VCaP (cell line): ENCODE measurements around the gene GTF2IRD1.
A peak's percentile ranks its signal among the peaks of the same experiment; 100 is the strongest.

ENCODE experiments used
- H3K27ac ChIP-seq: fragments of 450-650 bp; 2 replicates; pipeline ENCODE4 v1.5.1; 2017
- CTCF ChIP-seq: fragments of 450-650 bp; conservative IDR thresholded peaks from 2 replicates; pipeline ENCODE4 v1.5.1; 2017; ENCODE audit warnings: mild to moderate bottlenecking, moderate library complexity

The GTF2IRD1 gene

GRCh38 chr7:74582447-74583039 lies 128.8 kb downstream of the GTF2IRD1 start:
- no peak for TF ChIP-seq CTCF
- no peak overlapping the region for H3K27ac ChIP-seq

GRCh38 chr7:74583630-74584029 lies 129.9 kb downstream of the GTF2IRD1 start:
- H3K27ac ChIP-seq, result no peak overlapping the region
- no peak for TF ChIP-seq CTCF

GRCh38 chr7:74584160-74584954 lies 130.7 kb downstream of the GTF2IRD1 start:
- no peak overlapping the region for H3K27ac ChIP-seq
- peak; percentile 23; the same call in 1 of the 2 replicates for TF ChIP-seq CTCF

GRCh38 chr7:74585844-74586243 lies 132.1 kb downstream of the GTF2IRD1 start:
- H3K27ac ChIP-seq, result no peak overlapping the region
- no peak for TF ChIP-seq CTCF

GRCh38 chr7:74586258-74587175 lies 132.8 kb downstream of the GTF2IRD1 start:
- no peak for TF ChIP-seq CTCF

GRCh38 chr7:74587435-74588126 lies 133.9 kb downstream of the GTF2IRD1 start:
- TF ChIP-seq CTCF, result no peak
- no peak overlapping the region for H3K27ac ChIP-seq

More at GRCh38 chr7:74586258-74587175, 132.8 kb downstream of the GTF2IRD1 start:
- no peak overlapping the region for H3K27ac ChIP-seq
